Mucosa of rectum (tissue), 2 donors: ENCODE data around the gene DNASE2.

Source experiments
- H3K27ac ChIP-seq, 2 donors: one replicate each; pipeline ENCODE4 v1.7.0; 2013; ENCODE audit warnings: inconsistent platforms in 2 of 2, low read depth in 2 of 2, low read length in 2 of 2
- H3K27me3 ChIP-seq, 2 donors: one replicate each; pipeline ENCODE4 v1.7.0; 2013; ENCODE audit warnings: low read length in 2 of 2; ENCODE audit not compliant: control insufficient read depth in 2 of 2, insufficient read depth in 2 of 2
- H3K36me3 ChIP-seq, 2 donors: one replicate each; pipeline ENCODE4 v1.7.0; 2013; ENCODE audit warnings: low read length in 2 of 2; ENCODE audit not compliant: control insufficient read depth in 2 of 2, insufficient read depth in 2 of 2
- H3K4me1 ChIP-seq, 2 donors: one replicate each; pipeline ENCODE4 v1.7.0; 2013; ENCODE audit warnings: low read length in 2 of 2, mild to moderate bottlenecking in 1 of 2; ENCODE audit not compliant: control insufficient read depth in 2 of 2, insufficient read depth in 2 of 2
- H3K4me3 ChIP-seq, 2 donors: one replicate each; pipeline ENCODE4 v1.7.0; 2013; ENCODE audit warnings: low read length in 2 of 2
- H3K9ac ChIP-seq, 2 donors: one replicate each; pipeline ENCODE4 v1.7.0; 2013; ENCODE audit warnings: low read length in 2 of 2, low read depth in 1 of 2, mild to moderate bottlenecking in 1 of 2
- H3K9me3 ChIP-seq, 2 donors: one replicate each; pipeline ENCODE4 v1.7.0; 2013; ENCODE audit warnings: low read length in 2 of 2; ENCODE audit not compliant: control insufficient read depth in 2 of 2
- donor health status: healthy.
- donor health status: Normal muscosa, but diverticular disease.

Gene DNASE2

DNA sequence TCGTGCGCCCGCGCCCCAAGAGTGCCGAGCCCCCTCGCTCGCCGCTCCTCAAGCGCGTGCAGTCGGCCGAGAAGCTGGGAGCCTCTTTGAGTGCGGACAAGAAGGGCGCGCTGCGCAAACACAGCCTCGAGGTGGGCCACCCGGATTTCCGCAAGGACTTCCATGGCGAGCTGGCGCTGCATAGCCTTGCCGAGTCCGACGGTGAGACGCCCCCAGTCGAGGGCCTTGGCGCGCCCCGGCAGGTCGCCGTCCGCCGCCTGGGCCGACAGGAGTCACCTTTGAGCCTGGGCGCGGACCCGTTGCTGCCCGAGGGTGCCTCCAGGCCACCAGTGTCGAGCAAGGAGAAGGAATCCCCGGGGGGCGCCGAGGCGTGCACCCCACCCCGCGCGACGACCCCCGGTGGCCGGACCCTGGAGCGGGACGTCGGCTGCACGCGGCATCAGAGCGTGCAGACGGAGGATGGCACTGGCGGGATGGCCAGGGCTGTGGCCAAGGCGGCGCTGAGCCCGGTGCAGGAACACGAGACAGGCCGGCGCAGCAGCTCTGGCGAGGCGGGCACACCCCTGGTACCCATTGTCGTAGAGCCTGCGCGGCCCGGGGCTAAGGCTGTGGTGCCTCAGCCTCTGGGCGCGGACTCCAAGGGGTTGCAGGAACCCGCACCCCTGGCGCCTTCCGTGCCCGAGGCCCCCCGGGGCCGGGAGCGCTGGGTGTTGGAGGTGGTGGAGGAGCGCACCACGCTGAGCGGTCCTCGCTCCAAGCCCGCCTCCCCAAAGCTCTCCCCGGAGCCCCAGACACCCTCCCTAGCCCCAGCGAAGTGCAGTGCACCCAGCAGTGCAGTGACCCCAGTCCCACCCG is 7.1 kb downstream of the DNASE2 start:
- H3K4me1 ChIP-seq: no peaks in the 10 kb centered on the region
- H3K4me3 ChIP-seq: peak overlapping the region in 1 of 2 donors; percentile 37
- H3K36me3 ChIP-seq: peaks cover 6 to 13% of the 10 kb centered on the region in 2 donors
- no peaks in the 10 kb centered on the region for H3K27me3 ChIP-seq
- no peak overlapping the region for H3K9ac ChIP-seq
- H3K27ac ChIP-seq: no peak overlapping the region
- H3K9me3 ChIP-seq: no peaks in the 10 kb centered on the region

DNA sequence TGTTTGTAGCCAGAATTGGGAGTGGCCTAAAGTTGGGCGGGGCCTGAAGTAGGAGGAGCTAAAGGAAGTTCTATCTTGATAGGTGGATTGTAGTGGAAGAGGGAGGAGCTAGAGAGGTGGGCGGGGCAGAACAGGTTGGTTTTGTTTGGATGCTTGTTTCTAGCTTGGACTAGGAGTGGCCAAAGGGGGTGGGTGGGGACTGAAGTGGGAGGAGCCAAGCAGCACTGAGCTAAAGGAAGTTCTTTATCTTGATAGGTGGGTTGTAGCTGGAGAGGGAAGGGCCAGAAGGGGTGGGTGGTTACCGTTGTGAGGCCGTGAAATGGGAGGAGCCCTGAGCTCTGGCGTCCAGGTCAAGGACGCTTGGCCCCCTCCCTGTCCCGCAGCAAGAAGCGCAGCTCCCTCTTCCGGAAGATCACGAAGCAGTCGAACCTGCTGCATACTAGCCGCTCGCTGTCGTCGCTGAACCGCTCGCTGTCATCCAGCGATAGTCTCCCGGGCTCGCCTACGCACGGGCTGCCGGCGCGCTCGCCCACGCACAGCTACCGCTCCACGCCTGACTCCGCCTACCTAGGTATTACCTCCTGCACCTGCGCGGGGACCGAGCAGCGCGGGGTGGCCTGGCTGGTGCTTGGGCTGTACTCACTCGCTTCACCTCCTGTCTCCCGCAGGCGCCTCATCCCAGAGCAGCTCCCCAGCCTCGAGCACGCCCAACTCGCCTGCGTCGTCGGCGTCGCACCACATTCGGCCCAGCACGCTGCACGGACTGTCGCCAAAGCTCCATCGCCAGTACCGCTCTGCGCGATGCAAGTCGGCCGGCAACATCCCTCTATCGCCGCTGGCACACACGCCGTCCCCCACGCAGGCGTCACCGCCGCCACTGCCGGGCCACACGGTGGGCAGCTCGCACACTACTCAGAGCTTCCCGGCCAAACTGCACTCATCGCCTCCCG is 8.0 kb downstream of the DNASE2 start:
- Histone ChIP-seq H3K4me1 (no peaks in the 10 kb centered on the region), H3K9me3 (no peaks in the 10 kb centered on the region), H3K9ac (no peak overlapping the region), H3K27ac (peak overlapping the region in 1 of 2 donors; percentile 23), H3K4me3 (peak overlapping the region; percentile 37), H3K36me3 (peaks cover under 1 to 10% of the 10 kb centered on the region in 2 donors), H3K27me3 (peaks cover 0 to 2% of the 10 kb centered on the region in 2 donors)

DNA sequence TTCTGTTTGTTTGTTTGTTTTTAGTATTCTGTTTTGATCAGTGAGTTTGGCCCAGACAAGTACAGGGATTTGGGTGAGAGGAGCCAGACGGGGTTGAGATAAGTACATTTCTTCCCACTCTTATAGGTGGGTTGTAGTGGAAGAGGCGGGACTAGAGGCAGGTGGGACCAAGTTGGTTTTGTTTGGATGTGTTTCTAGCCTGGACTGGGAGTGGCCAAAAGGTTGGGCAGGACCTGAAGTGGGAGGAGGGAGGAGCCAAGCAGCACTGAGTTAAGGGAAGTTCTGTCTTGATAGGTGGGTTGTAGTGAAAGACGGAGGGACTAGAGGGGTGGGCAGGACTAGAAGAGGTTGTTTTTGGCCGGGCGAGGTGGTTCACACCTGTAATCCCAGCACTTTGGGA is 9.0 kb downstream of the DNASE2 start:
- no peaks in the 10 kb centered on the region for H3K9me3 ChIP-seq
- H3K9ac ChIP-seq: no peak overlapping the region
- peaks cover 2 to 5% of the 10 kb centered on the region in 2 donors for H3K4me1 ChIP-seq
- H3K36me3 ChIP-seq: peaks cover 0 to 6% of the 10 kb centered on the region in 2 donors
- peaks cover 0 to 2% of the 10 kb centered on the region in 2 donors for H3K27me3 ChIP-seq
- no peak overlapping the region for H3K27ac ChIP-seq
- no peak overlapping the region for H3K4me3 ChIP-seq

GRCh38 chr19:12871681-12872080 is 9.6 kb downstream of the DNASE2 start:
- Histone ChIP-seq H3K27ac (no peak overlapping the region), H3K4me3 (no peak overlapping the region), H3K9me3 (no peaks in the 10 kb centered on the region), H3K27me3 (peaks cover 0 to 2% of the 10 kb centered on the region in 2 donors), H3K4me1 (peaks cover 5 to 8% of the 10 kb centered on the region in 2 donors), H3K9ac (no peak overlapping the region), H3K36me3 (peaks cover 0 to 6% of the 10 kb centered on the region in 2 donors)

DNA sequence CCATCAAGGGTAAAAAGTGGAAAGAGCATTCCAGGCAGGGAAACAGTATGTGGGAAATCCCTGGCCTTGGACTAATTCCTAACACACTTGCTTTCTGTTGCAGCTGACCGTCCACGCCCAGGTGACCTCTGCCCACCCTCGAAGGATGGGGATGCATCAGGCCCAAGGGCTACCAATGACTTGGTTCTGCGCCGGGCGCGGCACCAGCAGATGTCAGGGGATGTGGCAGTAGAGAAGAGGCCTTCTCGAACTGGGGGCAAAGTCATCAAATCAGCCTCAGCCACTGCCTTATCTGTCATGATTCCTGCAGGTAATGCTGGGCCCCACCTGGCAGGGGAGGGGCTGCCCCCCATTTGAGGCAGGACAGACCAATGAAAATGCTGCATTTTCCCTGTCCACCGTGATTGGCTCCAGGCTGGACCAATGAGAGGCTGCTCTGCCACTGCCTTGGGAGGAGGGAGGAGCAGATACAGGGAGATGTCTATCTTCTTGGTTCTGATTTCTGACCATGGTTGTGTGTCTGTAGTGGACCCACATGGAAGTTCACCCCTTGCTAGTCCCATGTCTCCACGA is 12.6 kb downstream of the DNASE2 start:
- H3K9ac ChIP-seq: no peak overlapping the region
- H3K27ac ChIP-seq: no peak overlapping the region
- no peaks in the 10 kb centered on the region for H3K9me3 ChIP-seq
- no peaks in the 10 kb centered on the region for H3K36me3 ChIP-seq
- H3K27me3 ChIP-seq: peaks cover 0 to 2% of the 10 kb centered on the region in 2 donors
- H3K4me1 ChIP-seq: peaks cover 5 to 8% of the 10 kb centered on the region in 2 donors
- H3K4me3 ChIP-seq: no peak overlapping the region

GRCh38 chr19:12867120-12868099 is 13.8 kb downstream of the DNASE2 start:
- Histone ChIP-seq H3K27me3 (peaks cover 0 to 2% of the 10 kb centered on the region in 2 donors), H3K4me1 (peaks cover 5 to 8% of the 10 kb centered on the region in 2 donors), H3K27ac (no peak overlapping the region), H3K9ac (peak overlapping the region; percentile 14 to 56), H3K36me3 (no peaks in the 10 kb centered on the region), H3K4me3 (peak overlapping the region; percentile 61 to 70), H3K9me3 (no peaks in the 10 kb centered on the region)

DNA sequence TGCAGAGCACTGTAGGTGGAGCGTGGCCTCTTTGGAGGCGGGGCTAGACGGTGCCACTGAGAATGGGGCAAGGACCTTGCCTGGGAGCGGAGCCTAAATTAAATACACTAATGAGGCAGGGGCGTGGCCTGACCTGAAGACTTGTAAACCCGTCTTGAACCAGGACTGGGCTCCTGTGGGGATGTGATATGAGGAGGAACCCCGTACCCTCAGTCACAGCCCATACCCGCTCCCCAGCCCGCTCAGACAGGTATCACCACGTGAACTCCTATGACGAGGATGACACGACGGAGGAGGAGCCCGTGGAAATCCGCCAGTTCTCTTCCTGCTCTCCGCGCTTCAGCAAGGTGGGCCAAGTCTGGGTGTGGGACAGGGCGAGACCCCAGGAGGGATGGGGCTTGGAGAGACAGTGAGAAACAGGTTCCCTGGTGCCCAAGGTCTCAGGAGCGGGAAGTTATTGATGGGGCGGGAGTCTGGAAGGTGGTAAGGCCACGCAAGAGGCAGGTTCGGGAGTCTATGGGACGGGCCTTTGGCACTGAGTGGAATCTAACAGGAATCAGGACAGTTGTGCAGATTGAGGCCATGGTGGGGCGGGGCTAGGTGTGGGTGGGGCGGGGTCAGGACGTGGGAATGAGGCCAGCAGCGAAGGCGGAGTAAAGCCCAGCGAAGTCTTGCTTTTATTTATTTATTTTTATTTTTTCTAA is 14.7 kb downstream of the DNASE2 start:
- peaks cover 5 to 8% of the 10 kb centered on the region in 2 donors for H3K4me1 ChIP-seq
- H3K27me3 ChIP-seq: peaks cover 0 to 2% of the 10 kb centered on the region in 2 donors
- H3K4me3 ChIP-seq: no peak overlapping the region
- no peaks in the 10 kb centered on the region for H3K9me3 ChIP-seq
- H3K36me3 ChIP-seq: no peaks in the 10 kb centered on the region
- H3K9ac ChIP-seq: no peak overlapping the region
- no peak overlapping the region for H3K27ac ChIP-seq

DNA sequence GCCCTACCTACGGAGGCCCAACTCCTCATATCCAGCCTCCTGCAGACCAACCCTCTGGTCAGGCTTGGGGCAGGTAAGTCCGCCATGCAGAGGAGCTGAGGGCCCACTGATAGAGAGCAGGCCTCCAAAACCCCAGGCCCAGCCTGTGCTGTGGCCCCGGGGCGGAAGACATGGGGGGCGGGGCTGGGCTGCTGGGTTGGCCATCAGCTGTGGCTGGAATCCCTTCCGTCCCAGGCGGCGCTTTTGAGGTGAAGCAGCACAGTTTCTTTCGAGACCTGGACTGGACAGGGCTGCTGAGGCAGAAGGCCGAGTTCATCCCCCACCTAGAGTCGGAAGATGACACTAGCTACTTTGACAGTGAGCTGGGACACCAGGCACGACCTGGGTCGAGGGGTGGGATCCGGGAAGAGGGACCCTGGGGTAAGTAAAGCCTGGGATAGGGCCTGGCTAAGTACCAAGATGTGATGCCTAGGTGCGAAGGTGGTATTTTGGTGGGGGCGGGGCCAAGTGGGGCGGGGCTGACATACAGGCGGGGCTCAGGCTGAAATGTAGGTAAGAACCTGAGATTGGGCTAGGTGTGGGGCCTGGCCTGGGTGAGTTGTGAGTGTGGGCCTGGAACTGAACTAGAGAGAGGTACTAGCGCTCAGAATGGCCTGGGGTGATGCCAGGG is 15.4 kb downstream of the DNASE2 start:
- Histone ChIP-seq H3K27ac (no peak overlapping the region), H3K27me3 (peaks cover 0 to 2% of the 10 kb centered on the region in 2 donors), H3K36me3 (no peaks in the 10 kb centered on the region), H3K4me3 (no peak overlapping the region), H3K9me3 (no peaks in the 10 kb centered on the region), H3K9ac (no peak overlapping the region), H3K4me1 (peaks cover 5 to 8% of the 10 kb centered on the region in 2 donors)
